Choroid plexus epithelial cell (primary cell): Measurements from ENCODE around the gene DMTF1.

Source experiments
- DNase-seq: peaks from one replicate; pipeline ENCODE4 v3.0.0-alpha.2; 2010; ENCODE audit warnings: low read depth
- H3K4me3 ChIP-seq: 2 replicates; pipeline ENCODE4 v1.5.1; 2011; ENCODE audit warnings: low read depth, mild to moderate bottlenecking, control low read depth, low read length, moderate library complexity
- CTCF ChIP-seq: conservative IDR thresholded peaks from 2 replicates; pipeline ENCODE4 v1.5.1; 2011; ENCODE audit warnings: low read depth, mild to moderate bottlenecking, control low read depth, inconsistent platforms, low read length, moderate library complexity

DMTF1 gene

GRCh38 chr7:87129332-87129731, 22.9 kb upstream of the DMTF1 start:
- DNase-seq, result no peak
- no peak overlapping the region for H3K4me3 ChIP-seq
- no peak for TF ChIP-seq CTCF

GRCh38 chr7:87129848-87130247, 22.4 kb upstream of the DMTF1 start:
- no peak overlapping the region for H3K4me3 ChIP-seq
- TF ChIP-seq CTCF, result no peak
- no peak for DNase-seq

- no peak for TF ChIP-seq CTCF
- no peak for DNase-seq
Measured at GRCh38 chr7:87131771-87132170, 20.5 kb upstream of the DMTF1 start.

GRCh38 chr7:87137271-87137670, 15.0 kb upstream of the DMTF1 start:
- no peak for TF ChIP-seq CTCF
- H3K4me3 ChIP-seq, result no peak overlapping the region
- no peak for DNase-seq

More at GRCh38 chr7:87131771-87132170, 20.5 kb upstream of the DMTF1 start:
- H3K4me3 ChIP-seq, result no peak overlapping the region

GRCh38 chr7:87139514-87139913, 12.7 kb upstream of the DMTF1 start:
- no peak for TF ChIP-seq CTCF
- no peak overlapping the region for H3K4me3 ChIP-seq
- DNase-seq, result no peak

GRCh38 chr7:87140271-87140748, 11.9 kb upstream of the DMTF1 start:
- DNase-seq, result no peak
- TF ChIP-seq CTCF, result no peak
- H3K4me3 ChIP-seq, result no peak overlapping the region

GRCh38 chr7:87144173-87144657, 8.0 kb upstream of the DMTF1 start:
- no peak for DNase-seq
- no peak overlapping the region for H3K4me3 ChIP-seq
- TF ChIP-seq CTCF, result no peak
